Measurements from ENCODE around the gene CAPN15.
A peak's percentile ranks its signal among the peaks of the same experiment; 100 is the strongest.

Gene CAPN15

DNA sequence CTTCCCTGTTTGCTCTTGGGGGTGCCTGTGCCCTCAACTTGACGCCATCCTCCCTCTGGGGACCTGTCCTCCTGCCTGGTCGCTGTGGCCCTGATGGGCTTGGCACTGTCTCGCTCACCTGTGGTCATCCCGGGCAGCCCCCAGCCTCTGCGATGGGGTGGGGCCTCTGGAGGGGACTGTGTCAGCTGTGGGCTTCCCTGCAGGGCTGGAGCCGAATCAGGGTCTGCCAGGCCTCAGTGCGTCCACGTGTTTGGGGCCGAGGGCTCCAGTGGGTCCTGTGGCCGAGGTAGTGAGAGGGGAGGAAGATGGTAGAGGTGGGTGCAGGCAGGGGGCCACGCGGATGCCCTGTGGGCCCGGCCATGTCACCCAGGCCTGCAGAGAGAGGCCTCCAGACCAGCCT is 50.3 kb downstream of the CAPN15 start:
- TF ChIP-seq ZFX (IDR thresholded peaks at IDR 0.05) (no peak), CTCF (conservative IDR thresholded peaks at IDR 0.05) (no peak)
- H3K27ac ChIP-seq, result no peak overlapping the region

GRCh38 chr16:578232-578869 is 50.8 kb downstream of the CAPN15 start:
- H3K27ac ChIP-seq, result no peak overlapping the region
- no peak for TF ChIP-seq CTCF (conservative IDR thresholded peaks at IDR 0.05)
- TF ChIP-seq ZFX (IDR thresholded peaks at IDR 0.05), result no peak

DNA sequence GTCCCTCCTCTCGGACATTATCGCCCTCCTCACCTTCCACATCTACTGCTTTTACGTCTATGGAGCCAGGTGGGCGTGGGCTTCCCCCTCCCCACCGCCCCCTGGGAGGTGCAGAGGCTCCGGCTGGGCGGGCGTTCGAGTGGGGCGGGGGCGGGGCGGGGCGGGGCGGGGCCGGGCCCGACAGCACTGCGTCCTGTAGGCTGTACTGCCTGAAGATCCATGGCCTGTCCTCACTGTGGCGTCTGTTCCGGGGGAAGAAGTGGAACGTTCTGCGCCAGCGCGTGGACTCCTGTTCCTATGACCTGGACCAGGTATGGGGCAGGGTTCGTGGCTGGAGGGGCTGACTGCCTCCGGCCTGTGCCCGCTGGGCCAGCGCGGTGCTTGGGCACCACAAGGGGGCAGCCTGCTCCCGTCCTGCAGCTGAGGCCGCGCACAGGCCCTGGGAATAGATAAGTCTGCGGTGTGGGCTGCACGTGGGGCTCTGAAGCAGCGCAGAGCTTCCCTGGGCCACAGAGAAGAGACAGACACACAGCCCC is 51.4 kb downstream of the CAPN15 start:
- TF ChIP-seq ZFX (IDR thresholded peaks at IDR 0.05), result no peak
- peak; percentile 80 for TF ChIP-seq CTCF (conservative IDR thresholded peaks at IDR 0.05)
- H3K27ac ChIP-seq, result no peak overlapping the region

- no peak overlapping the region for H3K27ac ChIP-seq
- TF ChIP-seq CTCF (conservative IDR thresholded peaks at IDR 0.05) (no peak), ZFX (IDR thresholded peaks at IDR 0.05) (no peak)
Observed at GRCh38 chr16:580141-580945, 52.8 kb downstream of the CAPN15 start.

DNA sequence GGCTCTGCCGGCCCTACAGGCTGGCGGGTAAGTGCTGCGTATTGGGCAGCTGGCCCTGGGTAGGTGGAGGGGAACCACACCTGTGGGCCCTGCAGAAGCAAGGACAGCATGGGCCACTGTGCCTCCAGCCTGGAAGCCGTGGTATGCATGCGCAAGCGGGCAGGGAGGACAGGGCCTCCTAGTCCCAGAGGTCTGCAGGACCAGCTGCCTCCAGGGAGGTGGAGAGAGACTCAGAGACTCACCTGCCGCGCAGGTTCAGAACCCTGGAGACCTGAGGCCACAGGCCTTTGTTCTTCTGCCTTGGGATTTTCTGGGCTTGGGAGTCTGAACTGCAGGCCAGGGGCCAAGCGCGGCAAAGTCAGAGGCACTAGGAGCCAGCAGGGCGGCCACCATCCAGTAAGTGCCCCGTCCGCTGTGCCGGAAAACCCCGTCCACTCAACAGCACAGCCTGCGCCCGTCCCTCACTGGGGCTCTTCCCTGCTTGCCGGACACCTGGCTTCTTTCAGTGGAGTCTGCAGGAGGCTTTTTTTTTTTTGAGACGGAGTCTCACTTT is 53.5 kb downstream of the CAPN15 start:
- TF ChIP-seq ZFX (IDR thresholded peaks at IDR 0.05) (no peak), CTCF (conservative IDR thresholded peaks at IDR 0.05) (no peak)

GRCh38 chr16:582218-582613 is 54.7 kb downstream of the CAPN15 start:
- no peak for TF ChIP-seq ZFX (IDR thresholded peaks at IDR 0.05)
- TF ChIP-seq CTCF (conservative IDR thresholded peaks at IDR 0.05), result no peak

More for the DNA sequence above, 53.5 kb downstream of the CAPN15 start:
- H3K27ac ChIP-seq, result no peak overlapping the region

More at GRCh38 chr16:582218-582613, 54.7 kb downstream of the CAPN15 start:
- H3K27ac ChIP-seq, result no peak overlapping the region

Data from C4-2B (cell line).